Measurements from ENCODE around the gene PTPN21.
"Not testable (repeated sequence)": the region's sequence is repeated elsewhere in the genome, so short reads cannot be mapped to it uniquely, and the experiment has no call there.

The PTPN21 gene

DNA sequence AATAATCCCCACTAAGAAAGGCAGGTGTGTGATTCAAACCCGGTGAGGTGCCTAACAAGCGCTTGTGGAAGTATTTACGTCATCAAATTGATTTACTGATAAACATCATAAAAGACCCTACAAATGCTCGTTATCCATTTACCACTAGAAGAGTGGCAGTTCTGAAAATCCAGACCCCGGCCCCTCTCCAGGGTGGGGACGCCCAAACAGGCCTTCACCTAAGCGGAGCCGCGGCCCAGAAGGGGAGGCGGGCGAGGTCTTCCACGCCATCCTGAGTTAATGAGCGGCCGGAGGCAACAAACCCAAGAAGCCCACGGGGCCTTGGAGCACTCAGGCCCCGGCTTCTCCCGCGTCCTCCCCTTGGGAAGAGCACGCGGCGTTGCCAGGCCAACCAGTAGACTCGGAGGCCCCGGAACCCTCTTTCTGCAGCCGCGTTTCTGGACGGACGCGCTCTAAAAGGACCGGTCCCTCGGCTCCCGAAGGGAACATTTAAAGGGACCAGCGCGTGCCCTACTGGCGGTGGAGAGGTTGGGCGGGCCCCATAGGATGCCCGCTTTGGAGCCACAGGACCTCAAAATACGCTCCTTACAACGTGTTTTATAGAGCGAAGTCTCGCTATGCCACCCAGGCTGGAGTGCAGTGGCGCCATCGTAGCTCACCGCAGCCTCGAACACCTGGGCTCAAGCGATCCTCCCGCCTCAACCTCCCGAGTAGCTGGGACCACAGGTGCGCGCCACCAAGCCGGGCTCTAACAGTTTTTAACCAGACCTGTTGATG, 3.5 kb downstream of the PTPN21 start:
- no peak for DNase-seq

DNA sequence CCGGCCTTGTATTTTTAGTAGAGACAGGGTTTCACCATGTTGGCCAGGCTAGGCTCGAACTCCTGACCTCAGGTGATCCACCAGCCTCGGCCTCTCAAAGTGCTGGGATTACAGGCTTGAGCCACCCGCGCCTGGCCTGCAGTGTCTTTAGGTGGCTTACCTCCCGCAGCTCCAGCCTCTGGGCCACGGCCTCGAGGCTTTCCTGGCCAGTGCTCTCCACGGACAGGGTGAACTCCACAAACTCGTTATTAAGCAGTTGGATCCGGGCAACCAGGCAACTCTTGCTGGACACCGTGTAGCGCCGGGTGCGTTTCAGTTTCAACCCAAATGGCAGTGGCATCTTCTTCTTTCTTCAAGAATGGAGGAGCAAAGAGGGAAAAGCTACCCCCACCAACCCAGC, 4.7 kb downstream of the PTPN21 start:
- DNase-seq, result no peak

DNA sequence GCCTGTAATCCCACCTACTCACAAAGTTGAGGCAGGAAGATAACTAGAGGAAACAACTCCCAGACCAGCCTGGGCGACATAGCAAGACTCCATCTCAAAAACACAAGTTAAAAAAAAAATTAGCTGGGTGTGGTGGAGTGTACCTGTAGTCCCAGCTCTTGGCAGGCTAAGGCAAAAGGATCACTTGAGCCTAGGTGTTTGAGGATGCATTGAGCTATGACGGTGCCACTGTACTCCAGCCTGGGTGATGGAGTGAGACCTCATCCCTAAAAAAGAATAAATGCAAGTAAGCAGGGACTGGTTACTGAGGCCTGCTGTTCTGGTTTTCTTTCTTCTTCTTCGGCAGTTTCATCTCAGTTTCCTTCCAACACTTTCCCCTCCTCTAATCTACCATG, 7.4 kb downstream of the PTPN21 start:
- DNase-seq, result no peak

DNA sequence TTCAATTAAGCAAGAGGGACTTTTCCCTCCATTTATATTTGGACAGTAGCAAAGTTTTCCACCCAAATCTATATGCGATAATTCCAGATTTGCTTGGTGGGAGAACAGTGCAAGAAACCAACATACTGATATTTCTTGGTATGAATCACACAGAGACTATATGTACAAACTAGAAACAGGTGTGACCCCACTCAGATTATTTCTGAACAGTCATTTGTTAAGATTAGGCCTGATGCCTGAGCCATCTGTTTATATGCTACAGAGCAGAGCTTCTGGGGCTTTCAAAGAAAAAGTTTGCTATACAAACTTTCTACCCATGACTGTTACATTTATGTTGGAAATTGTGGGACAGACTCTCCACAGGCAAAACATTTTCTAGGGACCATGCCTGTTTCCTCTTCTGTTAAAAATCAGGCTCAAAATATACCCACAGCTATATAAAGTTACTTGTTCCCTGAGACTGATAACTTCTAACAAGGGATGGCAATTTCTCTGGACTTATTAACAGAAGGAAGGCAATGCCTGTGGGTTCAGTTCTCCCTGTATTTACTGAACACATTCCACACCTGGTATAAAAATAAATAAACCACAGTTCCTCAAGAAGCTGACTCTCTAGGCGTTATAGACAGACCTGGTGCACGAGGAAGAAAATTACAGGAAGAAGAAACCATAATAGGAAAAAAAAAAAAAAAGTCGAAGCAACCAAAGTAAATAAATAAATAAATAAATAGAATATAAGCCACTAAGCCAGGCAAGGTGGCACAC, 8.0 kb downstream of the PTPN21 start:
- no peak for DNase-seq

DNA sequence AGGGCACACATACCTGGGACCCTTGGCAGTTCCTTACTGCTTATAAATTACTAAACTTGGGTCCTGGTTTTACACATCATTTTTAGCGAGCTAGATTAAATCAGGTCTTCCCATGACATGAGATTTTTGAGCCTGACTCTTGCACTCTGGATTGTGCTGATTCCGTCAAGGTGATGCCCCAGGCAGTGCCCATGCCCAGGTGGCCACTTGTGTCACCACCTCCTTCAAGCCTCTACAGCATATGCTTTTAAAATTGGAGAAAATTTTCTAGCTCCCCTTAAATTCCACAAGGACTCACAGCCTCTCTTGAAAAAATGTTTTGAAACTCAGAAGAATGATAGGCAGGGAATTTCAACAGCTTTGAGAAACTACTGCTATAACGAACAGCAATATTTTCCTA, 9.6 kb downstream of the PTPN21 start:
- no peak for DNase-seq

DNA sequence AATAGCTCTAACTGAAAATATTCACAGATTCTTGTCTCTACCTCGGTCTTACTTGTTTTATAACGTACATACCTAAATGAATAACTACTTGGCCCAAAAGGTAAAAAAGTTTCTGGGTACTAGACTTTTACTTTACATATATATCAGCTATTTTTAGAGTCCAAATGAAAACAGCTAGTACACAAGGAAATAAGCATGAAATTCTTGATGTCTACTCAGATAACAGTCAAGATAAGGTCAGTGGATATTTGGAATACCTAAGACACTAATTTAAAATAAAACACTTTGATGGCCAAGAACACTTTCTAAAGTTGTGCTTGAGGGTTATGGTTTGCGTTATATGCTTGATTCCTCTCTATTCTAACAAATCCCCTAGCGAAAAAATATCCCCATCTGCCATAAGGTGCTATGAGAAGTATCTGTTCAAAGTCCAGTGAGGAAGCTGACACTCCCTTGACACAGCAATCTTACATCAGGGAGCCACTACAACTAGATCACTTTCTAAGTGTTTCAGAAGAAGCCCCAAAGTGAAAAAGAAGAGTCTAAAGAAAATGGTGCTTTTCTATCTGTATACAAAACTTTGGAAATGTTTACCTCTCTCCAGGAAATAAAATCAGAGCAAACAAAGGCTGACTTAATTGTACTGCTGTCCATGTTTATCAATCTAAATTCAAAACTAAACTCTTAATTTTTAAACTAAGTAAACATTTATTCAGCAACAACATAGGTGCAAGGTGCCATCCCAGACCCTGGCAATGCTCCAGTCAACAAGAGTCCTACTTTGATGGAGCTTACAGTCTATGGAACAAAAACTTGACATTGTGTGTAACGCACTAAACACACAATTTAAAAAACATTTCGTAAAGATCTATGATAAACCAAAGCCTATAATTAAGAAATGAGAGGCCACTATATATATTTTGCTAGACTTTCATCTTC, 11.7 kb downstream of the PTPN21 start:
- no peak for DNase-seq

DNA sequence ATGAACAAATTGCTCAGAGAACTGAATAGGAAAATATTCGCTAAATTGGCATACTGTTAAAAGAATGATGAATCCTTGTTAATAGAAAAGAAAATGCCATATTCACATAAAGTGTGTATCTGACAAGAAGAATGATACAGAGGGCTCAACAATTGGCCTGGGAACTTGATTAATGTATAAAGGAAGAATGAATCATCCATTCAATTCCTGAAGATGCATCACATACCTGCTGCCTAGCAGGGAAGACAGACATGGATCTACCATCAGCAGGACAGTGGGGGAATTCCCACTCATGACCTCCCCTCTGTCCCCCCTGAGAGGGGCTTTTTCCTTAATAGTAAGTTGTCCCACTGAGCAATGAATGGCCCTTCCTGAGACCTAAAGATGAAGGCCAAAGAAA, 13.5 kb downstream of the PTPN21 start:
- no peak for DNase-seq

DNA sequence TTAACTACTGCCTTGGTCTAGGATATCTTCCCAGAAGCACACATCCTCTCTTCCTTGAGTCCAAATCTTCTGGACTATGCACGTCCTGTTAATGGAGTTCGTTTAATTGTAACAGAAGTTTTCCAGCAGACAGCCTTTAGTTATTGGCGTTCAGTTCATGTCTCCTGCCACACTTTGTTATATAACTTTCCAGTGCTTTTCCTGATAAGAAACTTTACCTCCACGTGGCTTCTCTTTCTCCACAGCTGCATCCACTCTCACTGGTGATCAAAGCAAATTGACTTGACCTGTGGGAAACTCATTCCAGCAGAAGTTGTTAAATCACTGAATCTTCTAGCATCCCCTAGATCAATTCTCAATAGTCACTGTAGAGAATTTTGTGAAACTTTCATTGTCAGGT, 19.0 kb downstream of the PTPN21 start:
- no peak for DNase-seq

DNA sequence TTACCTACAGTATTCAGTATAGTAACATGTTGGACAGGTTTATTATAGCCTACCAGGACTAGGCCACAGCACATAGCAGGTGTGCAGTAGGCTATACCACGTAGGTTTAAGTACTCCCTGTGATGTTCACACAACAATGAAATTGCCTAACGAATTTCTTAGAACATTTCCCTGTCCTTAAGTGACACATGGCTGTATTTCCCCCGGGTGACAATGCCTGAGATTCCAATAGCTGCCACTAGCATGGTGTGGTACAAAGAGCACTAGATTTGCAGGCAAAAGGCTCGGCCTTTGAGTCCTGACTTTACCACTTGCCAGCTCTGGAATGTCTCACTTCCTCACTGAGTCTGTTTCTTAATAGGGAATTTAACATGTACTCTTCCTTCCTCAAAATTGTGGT, 19.7 kb downstream of the PTPN21 start:
- DNase-seq, result no peak

DNA sequence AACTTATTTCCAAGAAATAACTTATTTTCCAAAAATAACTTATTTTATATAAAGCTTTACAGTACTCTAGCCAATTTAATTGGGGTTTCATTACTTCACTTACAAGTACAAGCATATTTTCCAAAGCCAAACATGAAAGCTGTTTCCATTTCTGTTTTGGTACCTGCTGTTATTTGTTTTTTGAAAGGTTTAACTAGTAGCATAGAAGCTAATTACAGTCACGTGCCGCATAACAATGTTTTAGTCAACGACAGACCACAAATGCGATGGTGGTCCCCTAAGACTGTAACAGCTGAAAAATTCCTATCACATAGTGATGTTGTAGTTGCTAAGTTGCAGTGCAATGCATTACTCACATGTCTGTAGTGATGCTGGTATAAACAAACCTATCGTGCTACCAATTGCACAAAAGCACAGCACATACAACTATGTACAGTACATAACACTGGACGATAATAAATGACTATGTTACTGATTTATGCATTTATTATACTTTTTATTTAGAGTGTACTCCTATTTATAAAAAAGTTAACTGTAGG, 21.7 kb downstream of the PTPN21 start:
- DNase-seq, result no peak

DNA sequence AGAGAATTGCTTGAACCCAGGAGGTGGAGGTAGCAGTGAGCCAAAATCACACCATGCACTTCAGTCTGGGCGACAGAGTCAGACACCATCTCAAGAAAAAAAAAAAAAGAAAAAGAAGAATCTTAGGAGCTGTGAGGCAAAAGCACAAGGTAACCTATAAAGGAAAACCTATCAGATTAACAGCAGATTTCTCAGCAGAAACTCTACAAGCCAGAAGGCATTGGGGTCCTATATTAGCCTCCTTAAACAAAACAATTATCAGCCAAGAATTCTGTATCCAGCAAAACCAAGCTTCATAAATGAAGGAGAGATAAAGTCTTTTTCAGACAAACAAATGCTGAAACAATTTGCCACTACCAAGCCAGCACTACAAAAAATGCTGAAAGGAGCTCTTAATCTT, 24.9 kb downstream of the PTPN21 start:
- not testable (repeated sequence) for DNase-seq

DNA sequence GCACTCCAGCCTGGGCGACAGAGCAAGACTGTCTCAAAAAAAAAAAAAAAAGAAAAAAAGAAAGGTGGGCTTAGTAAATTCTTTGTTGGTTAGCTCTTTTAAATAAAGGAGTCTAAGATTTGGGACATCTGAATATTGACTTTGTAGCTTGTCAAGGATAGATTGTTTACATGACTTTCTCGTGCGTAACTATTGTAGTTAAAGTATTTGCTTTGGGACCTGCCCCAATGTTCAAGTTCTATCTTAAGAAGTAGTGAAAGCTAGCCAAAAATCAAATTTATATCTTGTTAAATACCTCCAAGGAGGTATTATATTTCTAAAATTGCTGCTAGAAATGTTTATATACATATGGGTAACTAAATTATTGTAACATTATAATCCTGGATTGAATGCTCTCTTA, 32.4 kb downstream of the PTPN21 start:
- DNase-seq, result no peak

DNA sequence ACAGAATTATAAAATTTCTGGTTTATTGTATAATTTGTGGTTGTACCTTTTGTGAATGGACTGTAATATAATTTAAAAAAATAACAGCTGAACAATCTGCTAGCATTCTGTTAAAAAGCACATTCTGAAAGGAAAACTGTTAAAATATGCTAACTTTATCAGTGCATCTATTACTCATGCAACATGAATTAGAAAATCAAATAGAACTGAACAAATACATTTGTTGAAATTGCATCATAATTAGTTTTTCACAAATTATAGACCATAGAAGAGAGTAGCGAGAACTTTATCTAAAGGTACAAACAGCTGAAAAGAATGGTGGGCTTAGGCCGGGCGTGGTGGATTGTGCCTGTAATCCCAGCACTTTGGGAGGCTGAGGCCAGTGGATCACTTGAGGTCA, 33.0 kb downstream of the PTPN21 start:
- DNase-seq, result no peak

DNA sequence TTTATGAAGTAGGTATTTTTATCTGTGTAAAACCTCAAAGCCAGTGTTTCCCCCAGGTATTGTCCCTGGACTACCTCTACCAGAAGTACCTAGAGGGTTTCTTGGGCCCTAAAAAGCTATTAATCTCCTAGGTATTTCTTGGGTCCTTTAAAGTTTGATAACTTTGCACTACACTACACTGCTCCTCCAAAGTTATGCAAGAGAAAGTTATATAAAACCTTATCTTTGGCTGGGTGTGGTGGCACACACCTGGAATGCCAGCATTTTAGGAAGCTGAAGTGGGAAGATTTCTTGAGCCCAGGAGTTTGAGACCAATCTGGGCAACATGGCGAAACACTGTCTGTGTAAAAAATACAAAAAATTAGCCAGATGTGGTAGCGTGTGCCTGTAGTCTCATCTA, 34.9 kb downstream of the PTPN21 start:
- no peak for DNase-seq

DNA sequence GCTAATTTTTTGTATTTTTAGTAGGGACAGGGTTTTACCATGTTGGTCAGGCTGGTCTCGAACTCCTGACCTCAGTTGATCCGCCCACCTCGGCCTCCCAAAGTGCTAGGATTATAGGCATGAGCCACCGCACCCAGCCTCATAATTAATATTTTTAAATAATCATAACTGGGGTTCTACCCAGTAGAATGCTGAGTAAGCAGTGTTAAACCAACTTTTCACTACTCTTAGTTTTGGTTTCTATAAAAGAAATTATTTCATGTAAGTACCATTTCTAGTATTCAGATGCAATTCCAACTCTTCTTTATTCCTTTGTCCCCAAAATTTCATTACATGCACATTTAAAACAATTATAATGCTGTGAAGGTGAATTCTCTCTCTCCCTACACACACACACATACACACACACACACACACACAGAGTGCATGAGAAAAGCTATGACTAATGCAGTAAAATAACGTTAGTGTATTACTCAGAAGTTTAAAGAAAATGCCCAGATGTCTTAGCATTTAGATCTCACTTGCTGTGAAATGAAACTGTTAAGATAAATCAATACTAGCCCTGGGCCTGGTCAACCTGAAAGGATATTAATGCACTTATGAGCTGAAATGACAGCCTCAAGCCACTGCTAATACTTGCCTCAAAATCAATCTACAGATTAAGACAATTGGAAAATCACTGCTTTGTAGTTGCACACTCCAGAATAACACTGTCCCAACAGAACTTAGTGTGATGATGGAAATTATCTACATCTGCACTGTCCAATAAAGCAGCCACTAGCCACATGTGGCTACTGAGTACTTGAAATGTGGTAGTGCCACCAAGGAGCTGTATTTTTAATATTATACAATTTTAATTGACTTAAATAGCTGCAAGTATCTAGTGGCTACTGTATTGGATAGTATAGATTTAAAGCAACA, 36.0 kb downstream of the PTPN21 start:
- no peak for DNase-seq

DNA sequence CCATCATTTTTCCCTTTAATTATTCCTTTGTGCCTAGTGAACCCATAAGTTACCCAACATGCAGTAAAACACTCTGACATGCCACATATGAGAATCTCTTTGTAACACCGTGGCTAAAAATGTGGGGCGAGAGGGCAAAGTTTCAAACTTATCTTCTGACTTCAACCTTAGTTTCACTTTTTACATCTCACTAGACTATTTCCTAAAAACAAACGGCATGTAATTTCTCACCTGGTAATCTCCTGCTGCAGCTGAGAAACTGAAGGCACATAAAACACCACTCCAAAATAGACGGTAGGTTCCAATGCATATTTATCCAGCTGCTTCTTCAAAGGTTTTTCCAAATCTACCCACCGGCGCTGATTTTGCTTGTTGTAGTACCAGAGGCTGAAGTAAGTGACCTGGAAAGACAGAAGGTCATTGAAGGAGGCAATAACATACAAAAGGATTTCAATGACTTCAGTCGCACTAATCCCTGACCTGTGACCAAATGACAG, 37.9 kb downstream of the PTPN21 start:
- DNase-seq, result no peak

DNA sequence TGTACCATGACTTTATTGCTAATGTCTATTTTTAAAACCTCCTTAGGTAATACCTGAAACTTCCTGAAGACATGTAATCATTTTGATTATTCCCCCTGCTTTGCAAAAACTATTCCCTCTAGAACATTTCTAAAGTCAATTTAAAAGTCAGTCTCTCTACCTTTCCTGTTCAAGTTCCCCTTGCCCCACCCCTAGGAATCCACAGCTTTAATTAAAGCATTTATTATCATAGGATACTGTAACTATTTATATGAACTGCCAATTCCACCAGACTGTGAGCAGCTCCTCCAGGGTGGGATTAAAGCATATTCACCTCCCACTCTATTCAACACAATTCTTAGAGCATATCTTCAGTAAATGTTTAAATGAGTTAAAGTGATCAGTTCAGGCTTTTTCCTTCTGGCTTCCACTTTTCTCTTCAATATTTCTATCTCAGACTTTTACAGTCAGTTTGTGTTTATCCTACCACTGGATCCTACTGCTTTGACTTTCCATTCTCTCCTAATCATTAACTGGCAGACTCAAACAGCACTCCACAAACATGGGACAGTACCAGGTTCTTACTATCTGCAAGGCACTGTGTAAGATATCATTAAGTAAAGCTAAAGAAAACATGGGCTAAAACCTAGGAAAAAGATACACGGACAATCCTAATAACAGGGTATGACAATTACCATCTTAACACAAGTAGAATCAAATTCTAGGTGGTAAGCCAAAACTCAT, 39.1 kb downstream of the PTPN21 start:
- no peak for DNase-seq

DNA sequence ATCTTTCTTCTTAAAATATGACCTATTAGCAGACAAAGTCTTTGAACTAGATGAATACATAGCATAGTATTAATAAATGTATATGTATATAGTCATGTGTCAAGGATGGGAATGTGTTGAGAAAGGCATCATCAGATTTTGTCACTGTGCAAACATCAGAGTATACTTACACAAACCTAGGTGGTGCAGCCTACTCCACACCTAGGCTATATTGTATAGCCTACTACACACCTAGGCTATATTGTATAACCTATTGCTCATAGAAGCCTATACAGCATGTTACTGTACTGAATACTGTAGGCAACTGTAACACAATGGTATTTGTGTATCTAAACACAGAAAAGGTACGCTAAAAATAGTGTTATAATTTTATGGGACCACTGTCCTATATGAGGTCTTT, 47.6 kb downstream of the PTPN21 start:
- no peak for DNase-seq

DNA sequence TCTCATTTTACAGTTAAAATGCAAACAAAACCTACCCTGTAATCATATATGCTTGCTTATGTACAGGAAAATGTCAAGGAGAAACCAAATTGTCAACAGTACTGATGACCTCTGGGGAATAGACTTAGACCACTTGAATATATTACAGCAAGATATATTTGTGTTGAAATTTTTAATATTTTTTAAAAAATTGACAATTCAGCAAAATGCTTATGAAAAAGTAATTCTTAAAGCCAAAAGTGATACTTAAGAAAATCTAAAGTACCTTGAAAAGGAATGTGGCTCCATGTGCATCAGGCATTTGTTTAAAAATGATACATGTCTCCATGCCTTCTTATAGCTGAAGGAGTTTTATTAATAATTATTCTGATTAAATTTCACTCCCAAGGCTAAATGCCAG, 49.2 kb downstream of the PTPN21 start:
- DNase-seq, result no peak

DNA sequence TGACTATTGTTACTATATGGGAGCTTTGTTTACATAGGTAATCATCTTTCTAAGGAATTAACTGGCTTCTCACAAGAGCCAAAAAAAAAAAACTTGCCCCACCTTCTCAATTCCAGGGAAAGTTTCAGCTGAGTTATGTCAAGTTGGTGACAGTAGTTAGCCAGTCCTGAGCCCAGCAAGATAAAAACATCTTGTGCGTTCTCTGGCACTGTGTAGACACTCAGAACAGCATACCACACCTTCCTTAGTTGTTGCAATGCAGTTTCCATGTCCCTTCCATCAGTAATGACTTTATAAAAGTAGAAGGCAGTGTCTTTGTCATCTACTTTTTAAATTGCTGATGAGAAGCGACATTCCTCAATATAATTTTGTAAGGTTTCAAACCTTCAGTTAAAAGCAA, 50.2 kb downstream of the PTPN21 start:
- DNase-seq, result no peak

DNA sequence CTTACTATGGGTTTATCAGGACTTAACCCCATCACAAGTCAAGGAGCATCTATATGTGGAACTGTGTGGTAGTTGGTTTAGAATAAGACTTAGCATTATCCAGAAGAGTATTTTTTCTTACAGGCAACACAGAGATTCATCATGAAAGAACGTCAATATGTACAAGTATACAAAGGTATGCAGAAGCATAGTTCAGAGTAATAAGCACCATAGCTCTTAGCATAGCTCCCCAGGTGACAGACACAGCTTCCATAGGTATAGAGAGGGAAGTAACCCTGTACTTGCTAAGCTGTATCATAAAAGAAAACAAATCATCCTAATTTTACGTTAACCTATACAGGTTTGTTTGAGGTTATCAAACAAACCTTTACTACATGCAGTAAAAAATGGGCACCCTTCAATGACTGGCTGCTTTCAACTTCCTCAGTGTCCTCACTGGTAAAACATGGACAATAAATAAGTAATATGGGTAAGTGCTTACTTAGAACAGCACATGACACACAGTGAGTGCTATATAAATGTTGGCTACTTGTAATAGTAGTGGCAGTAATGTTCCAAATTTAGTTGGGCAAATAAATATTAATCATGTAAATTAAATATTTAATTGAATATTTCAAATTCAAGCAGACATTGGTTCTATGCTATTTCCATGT, 50.9 kb downstream of the PTPN21 start:
- DNase-seq, result no peak

Data from NCI-H1694 (cell line).